ENCODE results near the gene ADGRA1. TPM values are rescaled to one million over a fixed set of nuclear protein-coding genes. Genes with fewer than 3 reads are reported as not detected.

The ADGRA1 gene
- total and polyA plus RNA-seq, 10 of the 15 experiments (the other 5 are each of a cell fraction or from before 2014, with no cell fraction given) = not detected

- TF ChIP-seq SKIL (IDR thresholded peaks at IDR 0.05; ENCODE audit: low read depth, poor library complexity, severe bottlenecking) = no peak
- TF ChIP-seq ESRRA (IDR thresholded peaks at IDR 0.05; ENCODE audit: low read length) = no peak
- TF ChIP-seq KDM1A (IDR thresholded peaks at IDR 0.05; ENCODE audit: borderline replicate concordance) = no peak
- no peak for TF ChIP-seq PAX8 (IDR thresholded peaks at IDR 0.05)
- TF ChIP-seq NKRF (conservative IDR thresholded peaks at IDR 0.05) = no peak
- TF ChIP-seq ZZZ3 (IDR thresholded peaks at IDR 0.05; ENCODE audit: control insufficient read depth, insufficient read length, low read depth) = no peak
- TF ChIP-seq ZNF207 (IDR thresholded peaks at IDR 0.05; ENCODE audit: borderline replicate concordance) = no peak
Measured at GRCh38 chr10:133163889-133164815, 76.4 kb downstream of the ADGRA1 start (continued).
